ENCODE measurements around the gene AAK1.
A peak's percentile ranks its signal among the peaks of the same experiment; 100 is the strongest.
"Not testable (repeated sequence)": the region's sequence is repeated elsewhere in the genome, so short reads cannot be mapped to it uniquely, and the experiment has no call there.

AAK1 gene

DNA sequence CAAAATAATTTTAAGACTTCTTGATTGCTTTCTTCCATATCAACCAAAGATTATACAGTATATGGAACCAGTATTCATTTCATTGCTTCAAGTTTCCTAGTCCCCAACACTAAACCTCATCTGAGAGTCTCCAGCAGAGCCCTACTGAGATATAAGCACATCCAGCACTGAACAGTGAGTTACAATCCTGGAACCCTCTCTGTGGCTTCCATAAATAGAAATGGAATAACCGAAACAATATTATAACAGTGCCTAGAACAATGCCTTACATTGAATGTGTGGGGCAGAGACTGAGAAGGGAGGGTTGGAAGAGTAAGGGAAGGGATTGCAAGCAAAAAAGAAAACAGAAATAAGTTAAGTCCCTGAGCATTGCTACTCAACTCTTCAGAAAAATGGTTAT, 18.9 kb downstream of the AAK1 start:
- DNase-seq: no peak

DNA sequence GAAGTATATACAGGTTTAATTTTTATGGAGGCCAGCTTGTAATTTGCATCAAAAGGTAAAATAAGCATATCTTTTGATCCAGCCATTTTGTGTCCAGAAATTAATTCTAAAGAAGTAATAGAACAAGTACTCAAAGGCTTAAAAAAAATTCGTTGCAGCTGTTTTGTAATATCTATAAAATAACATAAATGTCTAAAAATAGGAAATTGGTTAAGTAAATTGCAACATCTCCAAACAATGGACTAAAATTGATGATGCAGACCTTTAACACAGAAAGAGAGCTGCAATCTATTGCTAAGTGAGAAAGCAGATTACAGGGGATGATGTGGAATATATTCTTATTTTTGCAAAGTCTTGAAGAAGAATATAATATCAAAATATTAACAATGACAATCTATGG, 19.4 kb downstream of the AAK1 start:
- DNase-seq: no peak

DNA sequence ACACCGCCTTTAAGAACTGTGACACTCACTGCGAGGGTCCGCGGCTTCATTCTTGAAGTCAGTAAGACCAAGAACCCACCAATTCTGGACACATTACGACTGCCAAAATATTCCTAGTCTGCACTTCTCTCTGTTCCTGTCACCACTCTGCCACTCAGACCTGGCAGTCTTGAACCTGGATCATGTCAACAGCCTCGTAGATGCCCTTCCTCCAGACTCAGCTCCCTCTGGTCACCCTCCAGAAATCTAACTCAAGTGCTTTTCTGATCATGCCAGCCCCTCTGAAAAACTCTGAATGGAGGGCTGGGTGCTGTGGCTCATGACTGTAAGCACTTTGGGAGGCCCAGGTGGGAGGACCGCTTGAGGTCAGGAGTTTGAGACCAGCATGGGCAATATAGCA, 20.3 kb downstream of the AAK1 start:
- no peak for DNase-seq

DNA sequence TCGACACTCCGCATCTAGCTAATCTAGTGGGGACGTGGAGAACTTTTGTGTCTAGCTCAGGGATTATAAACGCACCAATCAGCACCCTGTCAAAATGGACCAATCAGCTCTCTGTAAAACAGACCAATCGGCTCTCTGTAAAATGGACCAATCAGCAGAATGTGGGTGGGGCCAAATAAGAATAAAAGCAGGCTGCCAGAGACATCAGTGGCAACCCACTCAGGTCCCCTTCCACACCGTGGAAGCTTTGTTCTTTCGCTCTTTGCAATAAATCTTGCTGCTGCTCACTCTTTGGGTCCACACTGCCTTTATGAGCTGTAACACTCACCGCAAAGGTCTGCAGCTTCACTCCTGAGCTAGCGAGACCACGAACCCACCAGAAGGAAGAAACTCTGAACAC, 20.7 kb downstream of the AAK1 start:
- DNase-seq: not testable (repeated sequence)

DNA sequence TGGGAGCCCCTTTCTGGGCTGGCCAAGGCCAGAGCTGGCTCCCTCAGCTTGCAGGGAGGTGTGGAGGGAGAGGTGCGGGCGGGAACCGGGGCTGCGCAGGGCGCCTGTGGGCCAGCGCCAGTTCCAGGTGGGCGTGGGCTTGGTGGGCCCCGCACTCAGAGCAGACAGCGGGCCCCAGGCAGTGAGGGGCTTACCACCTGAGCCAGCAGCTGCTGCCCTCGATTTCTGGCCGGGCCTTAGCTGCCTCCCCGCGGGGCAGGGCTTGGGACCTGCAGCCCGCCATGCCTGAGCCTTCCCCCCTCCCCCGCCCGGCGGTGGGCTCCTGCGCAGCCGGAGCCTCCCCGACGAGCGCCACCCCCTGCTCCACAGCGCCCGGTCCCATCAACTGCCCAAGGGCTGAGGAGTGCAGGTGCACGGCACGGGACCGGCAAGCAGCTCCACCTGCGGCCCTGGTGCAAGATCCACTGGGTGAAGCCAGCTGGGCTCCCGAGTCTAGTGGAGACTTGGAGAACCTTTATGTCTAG, 21.5 kb downstream of the AAK1 start:
- not testable (repeated sequence) for DNase-seq

DNA sequence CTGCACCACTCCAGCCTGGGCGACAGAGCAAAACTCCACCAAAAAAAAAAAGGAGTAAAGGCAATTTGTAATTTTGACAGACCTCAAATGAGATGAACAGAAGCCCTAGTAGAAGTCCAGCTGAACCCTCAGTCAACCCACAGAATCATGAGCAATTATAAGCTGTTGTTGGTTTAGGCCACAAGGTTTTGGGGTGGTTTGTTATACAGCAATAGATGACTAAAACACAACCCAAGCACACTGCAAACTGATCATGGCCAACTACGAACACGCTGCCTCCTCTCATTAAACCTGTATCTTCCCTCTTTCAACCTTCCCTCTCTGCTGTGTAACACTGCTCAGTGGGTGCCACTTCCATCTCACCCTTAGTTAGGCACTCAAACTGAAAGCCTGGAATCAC, 22.1 kb downstream of the AAK1 start:
- DNase-seq: no peak

DNA sequence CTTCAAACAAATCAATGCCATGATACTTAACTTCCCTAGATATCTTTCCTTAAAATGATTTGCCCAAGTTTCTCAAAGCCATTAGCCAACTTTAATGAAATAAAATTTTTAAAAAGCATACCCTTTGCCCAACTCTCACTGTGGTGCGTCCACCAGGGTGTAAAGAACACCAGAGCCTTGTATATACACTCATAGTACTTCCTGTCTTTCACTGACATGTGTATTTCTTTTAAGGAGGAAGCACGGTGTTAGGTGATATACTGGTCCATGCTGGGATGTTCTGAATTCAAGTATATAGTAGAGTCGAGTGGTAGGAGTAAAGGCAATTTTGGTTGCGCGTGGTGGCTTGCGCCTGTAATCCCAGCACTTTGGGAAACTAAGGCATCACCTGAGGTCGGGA, 22.7 kb downstream of the AAK1 start:
- DNase-seq: no peak

DNA sequence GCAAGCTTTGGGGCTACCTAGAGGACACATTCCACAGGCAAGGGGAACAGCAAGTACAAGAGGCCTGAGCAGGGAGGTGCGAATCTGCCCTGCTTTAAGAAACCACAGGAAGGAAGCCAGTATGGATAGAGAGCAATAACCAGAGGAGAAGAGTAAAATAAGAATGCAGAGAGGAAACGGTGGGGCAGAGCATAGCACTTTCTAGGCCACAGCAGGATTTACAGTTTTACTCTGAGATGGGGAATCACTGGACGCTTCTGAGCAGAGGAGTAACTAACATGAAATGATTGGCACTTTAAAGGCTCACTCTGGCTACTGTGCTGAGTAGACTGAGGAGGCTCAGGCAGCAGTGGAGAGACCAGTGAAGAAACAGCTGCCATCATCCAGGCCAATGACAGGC, 23.8 kb downstream of the AAK1 start:
- no peak for DNase-seq

DNA sequence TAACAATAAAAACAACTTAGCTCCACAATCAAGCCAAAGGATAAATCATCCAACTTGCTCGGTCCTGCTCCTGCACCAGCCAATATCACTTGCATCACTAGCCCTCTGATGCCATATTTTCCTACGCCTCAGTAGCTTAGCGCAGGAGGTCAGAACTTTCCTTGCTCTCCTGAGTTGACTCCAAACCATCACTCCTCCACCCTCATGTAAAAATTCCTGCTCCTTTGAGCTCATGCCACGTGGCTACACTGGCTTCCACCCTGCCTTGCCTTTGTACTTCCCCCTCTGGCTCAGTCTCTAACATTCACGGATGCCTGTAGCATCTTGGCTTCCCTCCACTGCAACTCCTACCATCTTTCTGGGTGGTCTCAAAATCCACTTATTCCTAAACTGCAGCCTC, 25.2 kb downstream of the AAK1 start:
- no peak for DNase-seq

DNA sequence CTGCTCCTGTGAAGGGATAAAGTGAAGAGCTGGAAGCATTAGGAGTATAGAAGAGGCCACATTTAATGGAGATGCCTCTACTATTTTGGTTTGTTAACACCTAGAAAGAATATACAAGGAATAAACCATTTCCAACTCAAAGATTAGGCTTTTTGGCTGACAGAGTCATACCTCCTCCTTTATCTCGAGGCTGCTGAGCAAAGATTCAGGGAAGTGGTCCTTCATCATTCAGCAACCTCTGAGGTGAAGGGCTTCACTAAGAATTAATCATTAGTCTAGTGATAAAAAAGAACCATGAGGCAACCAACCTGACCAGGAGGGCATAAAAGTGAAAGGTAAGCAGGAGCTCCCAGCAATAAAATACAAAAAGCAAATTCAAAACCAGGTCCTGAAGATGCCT, 25.8 kb downstream of the AAK1 start:
- no peak for DNase-seq

DNA sequence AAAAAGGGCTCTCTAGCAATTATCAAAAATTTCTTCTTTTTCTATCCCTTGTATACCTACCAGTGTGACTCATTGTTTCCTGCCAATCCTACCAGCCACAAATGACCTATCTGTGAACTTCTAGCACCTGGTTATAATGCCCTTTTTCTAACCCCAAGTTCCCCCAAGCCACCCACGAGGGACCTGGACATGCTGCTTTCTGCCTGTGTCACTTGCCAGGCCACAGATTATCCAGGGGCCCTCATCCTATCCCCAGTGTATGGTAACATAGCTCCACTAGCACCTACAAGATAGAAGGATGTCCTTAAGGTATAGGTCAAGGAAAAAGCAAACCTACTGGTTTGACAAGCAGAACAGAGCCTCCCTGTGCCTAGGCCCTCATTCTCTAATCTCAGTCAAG, 26.8 kb downstream of the AAK1 start:
- peak; percentile 53 for DNase-seq

DNA sequence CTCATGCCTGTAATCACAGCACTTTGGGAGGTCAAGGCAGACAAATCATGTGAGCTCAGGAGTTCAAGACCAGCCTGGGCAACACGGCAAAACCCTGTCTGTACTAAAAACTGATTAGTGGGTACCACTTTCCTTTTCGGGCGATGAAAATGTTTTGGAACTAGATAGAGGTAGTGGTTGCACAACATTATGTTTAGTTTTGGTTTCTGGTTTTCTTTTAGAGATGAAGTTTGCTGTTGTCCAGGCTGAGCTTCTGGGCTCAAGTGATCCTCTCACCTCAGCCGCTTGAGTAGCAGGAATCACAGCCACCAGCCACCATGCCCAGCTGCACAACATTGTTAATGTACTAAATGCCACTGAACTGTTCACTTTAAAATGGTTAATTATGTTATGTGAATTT, 27.6 kb downstream of the AAK1 start:
- DNase-seq: no peak

DNA sequence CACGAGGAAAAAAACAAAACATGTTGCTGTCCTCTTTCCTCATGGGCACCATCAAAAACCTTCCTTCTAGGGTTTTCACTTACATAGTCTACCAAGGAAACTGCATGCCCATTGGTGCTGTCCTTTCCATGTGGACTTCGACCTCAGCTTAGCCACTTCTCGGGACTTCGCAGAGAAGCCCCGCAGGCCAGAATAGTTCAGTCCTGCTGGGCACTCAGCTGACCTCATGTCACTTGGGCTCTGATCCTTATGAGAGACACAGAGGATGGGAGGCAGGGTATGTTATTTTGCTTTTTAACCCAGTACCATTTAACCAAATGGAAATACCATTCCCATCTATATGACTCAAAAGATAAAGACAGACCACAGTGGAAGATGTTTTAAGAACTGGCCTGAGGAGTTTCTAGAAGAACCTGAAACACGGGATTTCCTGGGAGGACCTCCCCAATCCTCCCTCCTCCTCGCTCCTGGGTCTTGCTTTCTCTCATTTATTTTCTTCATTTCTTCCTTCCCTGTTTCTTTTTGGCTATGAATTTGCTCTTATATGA, 28.4 kb downstream of the AAK1 start:
- DNase-seq: no peak

DNA sequence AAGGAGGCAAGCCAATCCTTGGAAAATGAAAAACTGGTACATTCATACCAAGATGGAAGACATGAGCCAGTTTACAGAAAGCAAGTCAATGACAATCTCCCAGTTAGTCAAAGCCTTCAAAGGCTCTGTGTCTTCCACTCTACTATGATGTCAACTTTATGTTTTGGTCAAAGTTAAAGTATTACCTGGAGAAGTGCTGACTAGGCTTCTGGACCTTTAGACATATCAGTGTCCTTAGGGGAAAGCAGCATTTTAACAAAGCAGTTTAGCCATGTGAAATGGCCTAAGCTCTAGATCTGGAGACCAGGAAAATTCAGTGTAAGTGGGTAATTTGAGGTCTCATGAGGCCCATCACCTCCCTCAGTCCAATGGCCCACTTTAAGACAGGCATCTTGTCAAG, 30.8 kb downstream of the AAK1 start:
- no peak for DNase-seq

DNA sequence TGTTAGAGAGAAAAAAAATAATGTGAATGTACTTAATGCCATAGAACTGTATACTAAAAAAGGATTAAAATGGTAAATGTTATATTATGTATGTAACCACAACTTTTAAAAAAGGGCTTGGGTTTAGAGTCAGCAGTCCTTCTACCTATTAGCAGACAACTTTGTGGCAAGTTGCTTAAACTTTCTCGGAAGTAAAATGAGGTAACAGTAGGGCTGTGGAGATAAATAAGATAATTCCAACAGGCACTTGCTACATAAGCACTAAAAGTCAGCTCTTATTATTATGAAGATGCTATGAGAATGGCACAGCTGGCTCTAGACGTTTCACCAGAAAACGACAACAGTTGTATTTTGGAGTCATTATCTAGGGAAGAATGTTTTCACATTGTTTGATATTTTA, 31.3 kb downstream of the AAK1 start:
- no peak for DNase-seq

DNA sequence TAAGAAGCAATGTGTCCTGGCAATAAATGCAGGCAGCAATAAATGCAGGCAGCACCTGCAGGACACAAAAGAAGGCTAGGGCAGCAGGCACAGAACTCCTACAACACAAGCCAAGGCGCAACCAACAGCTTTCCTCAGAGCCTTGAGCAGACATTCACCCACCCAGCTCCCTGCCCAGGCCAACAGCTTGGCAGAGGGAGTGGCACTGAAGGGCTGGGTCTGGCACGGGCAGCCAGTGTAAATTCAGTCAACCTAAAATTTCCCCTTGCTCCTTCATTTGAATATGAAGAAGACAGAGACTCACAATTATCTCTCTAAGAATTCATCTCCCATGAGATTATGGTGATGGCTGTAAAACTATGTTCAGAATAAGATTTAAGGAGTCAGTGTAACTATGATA, 35.4 kb downstream of the AAK1 start:
- DNase-seq: no peak

DNA sequence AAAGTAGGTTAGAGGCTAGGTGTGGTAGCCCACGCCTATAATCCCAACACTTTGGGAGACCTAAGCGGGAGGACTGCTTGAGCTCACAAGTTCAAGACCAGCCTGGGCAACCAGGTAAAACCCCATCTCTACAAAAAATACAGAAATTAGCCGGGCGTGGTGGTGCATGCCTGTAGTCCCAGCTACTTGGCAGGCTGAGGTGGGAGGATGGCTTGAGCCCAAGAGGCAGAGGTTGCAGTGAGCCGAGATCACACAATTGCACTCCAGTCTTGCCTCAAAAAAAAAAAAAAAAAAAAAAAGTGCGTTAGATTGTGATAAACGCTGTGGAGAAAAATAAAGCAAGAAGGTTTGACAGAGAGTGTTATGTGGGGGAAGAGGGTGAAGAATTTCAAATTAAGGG, 36.8 kb downstream of the AAK1 start:
- DNase-seq: not testable (repeated sequence)

DNA sequence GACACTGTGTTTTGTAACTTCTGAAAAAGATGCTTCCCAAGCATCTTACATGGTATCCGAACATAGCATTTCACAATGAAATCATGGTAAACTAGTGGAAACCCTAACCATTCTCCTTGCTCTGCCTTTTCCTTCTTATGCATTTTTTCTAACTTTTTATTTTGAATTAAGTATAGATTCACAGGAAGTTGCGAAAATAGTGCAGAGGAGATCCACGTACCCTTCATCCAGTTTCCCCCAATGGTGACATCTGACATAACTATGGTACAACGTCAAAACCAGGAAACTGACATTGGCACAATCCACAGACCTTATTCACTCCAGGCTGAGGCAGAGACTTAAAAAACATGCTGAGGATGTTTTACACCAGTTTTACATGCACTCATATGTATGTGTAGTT, 38.3 kb downstream of the AAK1 start:
- no peak for DNase-seq

DNA sequence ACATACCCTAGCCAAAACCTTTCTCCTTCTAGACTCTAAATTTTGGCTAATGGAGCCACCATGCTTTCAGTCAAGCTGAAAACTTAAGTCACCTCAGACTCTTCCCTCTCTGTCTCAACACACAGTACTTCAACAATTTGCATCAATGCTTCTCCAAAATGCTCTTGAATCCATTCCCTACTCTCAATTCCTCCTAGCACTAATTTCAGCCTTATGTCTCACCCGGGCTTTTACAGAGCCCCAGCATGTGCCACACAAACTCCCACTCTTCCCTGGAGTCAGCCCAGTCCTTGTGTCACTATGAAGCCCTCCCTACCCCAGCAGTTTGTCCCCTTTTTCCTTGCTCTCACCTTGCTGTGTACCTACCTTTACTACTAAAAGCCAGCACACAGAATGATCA, 38.7 kb downstream of the AAK1 start:
- DNase-seq: no peak

DNA sequence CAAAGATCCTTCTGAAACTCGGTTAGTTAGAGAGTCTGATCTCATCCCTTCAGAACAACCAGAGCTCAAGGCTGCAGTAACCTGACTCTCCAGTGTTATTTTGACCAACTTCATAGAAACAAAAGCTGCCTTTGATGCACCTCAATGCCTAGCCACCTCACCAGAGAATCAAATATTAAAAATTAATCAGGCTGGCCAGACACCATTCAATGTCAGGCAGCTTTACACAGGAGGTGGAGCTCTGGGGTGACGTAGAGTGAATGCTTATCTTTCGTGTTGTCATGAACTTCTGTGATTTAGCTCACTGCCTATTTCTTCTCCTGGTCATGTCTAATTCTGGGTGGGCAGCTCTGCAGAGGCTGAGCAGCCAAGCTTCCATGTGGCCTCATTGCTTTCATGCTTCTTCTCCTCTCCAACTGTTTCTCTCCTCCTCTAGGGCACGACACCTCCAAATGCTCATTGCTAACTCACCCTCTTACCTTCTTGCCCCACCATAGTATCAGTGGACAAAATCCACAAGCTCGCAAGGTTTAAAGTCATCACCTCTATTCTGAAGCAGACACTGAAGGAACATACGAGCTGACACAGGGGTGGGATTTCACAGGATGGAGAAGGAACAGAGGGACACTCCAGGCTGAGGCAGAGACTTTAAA, 39.4 kb downstream of the AAK1 start:
- DNase-seq: no peak

DNA sequence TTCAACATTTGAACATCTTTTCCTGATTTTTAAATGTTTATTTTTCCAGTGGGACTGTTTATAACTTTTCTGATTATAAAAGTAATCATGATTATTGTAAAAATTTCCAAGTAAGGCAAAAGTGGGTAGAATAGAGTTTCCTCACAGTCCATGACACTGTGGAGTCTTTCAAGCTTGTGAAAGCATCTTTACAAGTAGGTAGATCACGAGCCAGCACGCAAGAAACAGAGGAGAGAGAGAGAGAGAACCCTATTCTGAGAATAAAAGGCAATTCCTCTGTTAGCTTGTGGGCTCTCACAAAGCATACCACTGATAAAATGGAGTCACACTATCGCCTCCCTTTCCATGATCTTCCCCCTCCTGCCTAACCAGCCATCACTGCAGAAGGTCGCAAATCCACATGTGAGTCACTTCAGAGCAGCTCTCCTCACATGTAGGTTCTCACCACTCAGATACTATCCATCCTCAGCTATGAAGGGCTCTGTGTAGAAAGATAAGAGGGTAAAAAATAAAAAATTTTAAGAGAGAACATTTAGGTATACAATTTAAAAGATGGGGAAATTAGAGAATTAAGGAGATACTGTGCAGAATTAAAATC, 40.3 kb downstream of the AAK1 start:
- no peak for DNase-seq

DNA sequence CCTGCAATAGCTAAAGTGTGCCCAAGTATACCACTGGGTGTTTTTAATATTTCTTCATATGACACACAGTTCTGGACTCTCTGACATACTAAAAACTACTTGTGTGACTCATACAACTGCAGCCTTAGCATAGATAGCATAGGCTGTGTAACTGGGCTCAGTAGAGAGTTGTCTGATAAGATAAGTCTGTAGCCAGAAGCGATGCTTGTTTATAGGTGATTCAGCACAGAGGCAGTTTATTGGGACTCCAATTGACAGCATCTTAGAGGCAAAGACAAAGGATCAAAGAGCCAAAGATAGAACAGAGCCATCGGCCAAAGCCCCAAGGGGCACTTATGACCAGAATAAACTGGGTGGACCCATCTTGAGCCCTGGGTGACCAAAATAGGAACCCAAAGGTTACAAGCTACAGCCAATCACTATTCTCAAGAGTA, 42.3 kb downstream of the AAK1 start:
- DNase-seq: no peak

DNA sequence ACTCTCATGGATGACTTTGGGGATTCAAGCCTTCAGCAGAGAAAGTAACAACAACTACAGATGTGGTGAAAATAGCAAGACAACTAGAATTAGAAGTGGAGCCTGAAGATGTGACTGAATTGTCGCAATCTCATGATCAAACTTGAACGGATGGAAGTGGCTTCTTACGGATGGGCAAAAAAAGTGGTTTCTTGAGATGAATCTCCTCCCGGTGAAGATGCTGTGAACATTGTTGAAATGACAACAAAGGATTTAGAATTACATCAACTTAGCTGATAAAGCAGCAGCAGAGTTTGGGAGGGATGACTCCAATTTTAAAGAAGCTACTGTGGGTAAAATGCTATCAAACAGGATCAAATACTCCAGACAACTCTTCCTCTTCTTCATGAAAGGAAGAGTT, 43.1 kb downstream of the AAK1 start:
- DNase-seq: no peak

DNA sequence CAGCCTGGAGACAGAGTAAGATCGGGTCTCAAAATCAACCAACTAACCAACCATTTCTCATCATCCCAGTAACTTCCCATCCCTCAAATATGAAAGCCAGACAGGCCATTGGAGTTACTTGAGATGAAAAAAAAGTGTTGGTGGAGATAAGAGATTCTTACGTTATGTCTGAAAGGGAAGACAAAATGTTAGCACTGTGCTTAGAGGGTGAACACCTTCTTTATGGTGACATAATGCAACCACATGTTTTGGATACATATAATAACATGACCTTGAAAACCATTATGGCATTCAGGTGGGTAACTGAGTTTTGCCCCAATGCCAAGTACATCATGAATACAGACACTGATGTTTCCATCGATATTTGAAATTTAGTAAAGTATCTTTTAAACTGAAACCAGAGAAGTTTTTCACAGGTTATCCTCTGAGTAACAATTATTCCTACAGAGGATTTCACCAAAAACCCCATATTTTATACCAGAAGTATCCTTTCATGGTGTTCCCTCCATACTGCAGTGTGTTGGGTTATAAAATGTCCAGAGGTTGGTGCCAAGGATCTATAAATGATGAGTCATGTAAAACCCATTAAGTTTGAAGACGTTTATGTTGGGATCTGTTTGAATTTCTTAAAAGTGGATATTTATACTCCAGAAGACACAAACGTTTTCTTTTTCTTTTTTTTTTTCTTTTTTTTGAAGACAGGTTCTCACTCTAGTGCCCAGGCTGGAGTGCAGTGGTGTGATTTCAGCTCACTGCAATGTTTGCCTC, 45.5 kb downstream of the AAK1 start:
- no peak for DNase-seq
